Type B pancreatic cell (in vitro differentiated cells): ENCODE results near the gene SEMA4D. TPM values are rescaled to one million over a fixed set of nuclear protein-coding genes. Genes with fewer than 3 reads are reported as not detected.
A peak's percentile ranks its signal among the peaks of the same experiment; 100 is the strongest.

ENCODE experiments used
- DNase-seq: peaks from one replicate; pipeline ENCODE4 v3.0.0; 2021; ENCODE audit warnings: mixed read lengths; ENCODE audit not compliant: unreplicated experiment; ENCODE audit errors: extremely low spot score
- H3K27ac Mint-ChIP-seq: 2 replicates; pipeline ENCODE4 v1.8.0; 2021; ENCODE audit warnings: mild to moderate bottlenecking, mixed read lengths
- H3K27me3 Mint-ChIP-seq: 2 replicates; pipeline ENCODE4 v1.8.0; 2021; ENCODE audit warnings: mixed read lengths
- H3K36me3 Mint-ChIP-seq: 2 replicates; pipeline ENCODE4 v1.8.0; 2021; ENCODE audit warnings: mixed read lengths
- H3K4me1 Mint-ChIP-seq: one replicate; pipeline ENCODE4 v1.8.0; 2021; ENCODE audit warnings: mixed read lengths; ENCODE audit not compliant: unreplicated experiment
- H3K4me3 Mint-ChIP-seq: 2 replicates; pipeline ENCODE4 v1.8.0; 2021; ENCODE audit warnings: mild to moderate bottlenecking, mixed read lengths
- H3K9me3 Mint-ChIP-seq: 2 replicates; pipeline ENCODE4 v1.8.0; 2021; ENCODE audit warnings: mixed read lengths
- total RNA-seq: library from RNA; stranded (reverse); gene quantifications from 2 replicates; pipeline ENCODE4 v1.2.1, GENCODE V29; 2021; ENCODE audit warnings: low replicate concordance
- TF ChIP-seq, protein P1 (sequence below): fragments of 200-600 bp; sonication (generic); conservative IDR thresholded peaks from 2 replicates; pipeline ENCODE4 v1.5.0; 2021; ENCODE audit warnings: antibody characterized with exemption, mild to moderate bottlenecking

The SEMA4D gene
- total RNA-seq, 1 donor from 2014 or later, result 32.3 TPM

DNA sequence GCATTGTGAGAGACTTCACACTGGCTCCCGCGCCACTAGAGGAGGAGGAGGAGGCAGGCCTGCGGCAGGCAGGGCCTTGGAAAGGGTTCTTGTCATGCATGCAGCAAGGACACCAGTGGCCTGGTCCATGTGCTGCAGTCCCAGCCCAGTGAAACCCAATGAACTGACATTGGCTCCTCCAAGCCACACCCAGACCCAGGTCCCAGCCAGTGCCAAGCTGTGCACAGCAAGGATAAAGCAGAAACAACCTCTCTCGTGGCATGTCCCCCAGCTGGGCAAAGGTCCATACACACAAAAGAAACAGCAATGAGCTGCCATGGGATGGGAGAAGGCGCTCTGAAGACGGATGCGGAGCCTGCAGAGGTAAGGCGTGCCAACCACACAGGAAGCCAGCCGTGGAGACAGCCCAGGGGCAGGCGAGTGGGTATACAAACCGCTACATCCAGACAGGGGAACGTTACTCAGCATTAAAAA, 89.2 kb downstream of the SEMA4D start:
- no peak overlapping the region for H3K4me3 Mint-ChIP-seq
- TF ChIP-seq, protein P1, sequence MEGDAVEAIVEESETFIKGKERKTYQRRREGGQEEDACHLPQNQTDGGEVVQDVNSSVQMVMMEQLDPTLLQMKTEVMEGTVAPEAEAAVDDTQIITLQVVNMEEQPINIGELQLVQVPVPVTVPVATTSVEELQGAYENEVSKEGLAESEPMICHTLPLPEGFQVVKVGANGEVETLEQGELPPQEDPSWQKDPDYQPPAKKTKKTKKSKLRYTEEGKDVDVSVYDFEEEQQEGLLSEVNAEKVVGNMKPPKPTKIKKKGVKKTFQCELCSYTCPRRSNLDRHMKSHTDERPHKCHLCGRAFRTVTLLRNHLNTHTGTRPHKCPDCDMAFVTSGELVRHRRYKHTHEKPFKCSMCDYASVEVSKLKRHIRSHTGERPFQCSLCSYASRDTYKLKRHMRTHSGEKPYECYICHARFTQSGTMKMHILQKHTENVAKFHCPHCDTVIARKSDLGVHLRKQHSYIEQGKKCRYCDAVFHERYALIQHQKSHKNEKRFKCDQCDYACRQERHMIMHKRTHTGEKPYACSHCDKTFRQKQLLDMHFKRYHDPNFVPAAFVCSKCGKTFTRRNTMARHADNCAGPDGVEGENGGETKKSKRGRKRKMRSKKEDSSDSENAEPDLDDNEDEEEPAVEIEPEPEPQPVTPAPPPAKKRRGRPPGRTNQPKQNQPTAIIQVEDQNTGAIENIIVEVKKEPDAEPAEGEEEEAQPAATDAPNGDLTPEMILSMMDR, result no peak
- H3K27ac Mint-ChIP-seq, result no peak overlapping the region
- H3K9me3 Mint-ChIP-seq, result peaks cover 5% of the 10 kb centered on the region
- H3K4me1 Mint-ChIP-seq, result peaks cover 32% of the 10 kb centered on the region
- H3K36me3 Mint-ChIP-seq, result peaks cover 17% of the 10 kb centered on the region
- H3K27me3 Mint-ChIP-seq, result no peaks in the 10 kb centered on the region
- no peak for DNase-seq

DNA sequence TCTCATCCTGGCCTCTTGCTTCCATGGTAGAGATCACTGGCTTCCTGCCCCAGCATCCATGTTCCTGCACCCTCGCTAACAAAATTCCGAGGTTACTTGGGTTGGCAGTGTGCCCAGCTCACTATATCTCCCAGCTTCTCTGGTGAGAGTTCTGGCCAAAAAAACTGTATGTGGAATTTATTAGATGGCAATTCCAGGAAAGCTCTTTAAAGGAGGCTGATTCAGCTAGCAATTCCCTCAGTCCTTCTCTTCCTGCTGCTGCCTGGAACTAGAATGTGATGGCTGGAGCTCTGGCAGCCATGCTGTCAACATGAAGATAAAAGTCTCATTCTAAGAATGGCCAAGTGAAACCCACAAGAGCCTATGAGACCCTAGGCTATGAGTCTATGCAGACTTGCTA, 90.8 kb downstream of the SEMA4D start:
- TF ChIP-seq, protein P1, result no peak
- Mint-ChIP-seq H3K9me3 (peaks cover 5% of the 10 kb centered on the region), H3K4me3 (no peak overlapping the region), H3K27me3 (no peaks in the 10 kb centered on the region), H3K4me1 (peaks cover 20% of the 10 kb centered on the region), H3K27ac (no peak overlapping the region), H3K36me3 (peaks cover 17% of the 10 kb centered on the region)
- DNase-seq, result no peak

DNA sequence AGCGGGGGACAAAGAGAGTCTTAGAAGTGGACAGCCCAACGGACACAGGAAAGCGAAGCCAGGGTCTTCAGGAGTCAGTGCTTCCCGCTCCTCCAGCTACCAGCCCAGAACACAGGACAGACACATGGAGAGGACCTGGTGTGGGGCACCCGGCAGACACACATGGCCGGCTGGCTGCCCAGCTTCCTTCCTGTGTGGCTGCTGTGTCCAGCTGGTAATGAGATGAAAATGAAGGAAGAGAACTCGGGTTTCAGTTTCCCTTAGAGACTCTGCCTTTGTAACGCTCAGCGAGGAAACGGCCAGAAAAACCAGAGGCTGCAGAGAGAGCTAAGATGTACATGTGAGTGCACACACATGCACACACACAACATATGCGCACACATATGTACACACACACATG, 92.1 kb downstream of the SEMA4D start:
- H3K4me1 Mint-ChIP-seq, result peaks cover 11% of the 10 kb centered on the region
- no peak for DNase-seq
- H3K27me3 Mint-ChIP-seq, result no peaks in the 10 kb centered on the region
- peaks cover 16% of the 10 kb centered on the region for H3K36me3 Mint-ChIP-seq
- H3K4me3 Mint-ChIP-seq, result no peak overlapping the region
- H3K27ac Mint-ChIP-seq, result peak overlapping the region; percentile 26
- H3K9me3 Mint-ChIP-seq, result peaks cover 5% of the 10 kb centered on the region
- TF ChIP-seq, protein P1, result no peak

DNA sequence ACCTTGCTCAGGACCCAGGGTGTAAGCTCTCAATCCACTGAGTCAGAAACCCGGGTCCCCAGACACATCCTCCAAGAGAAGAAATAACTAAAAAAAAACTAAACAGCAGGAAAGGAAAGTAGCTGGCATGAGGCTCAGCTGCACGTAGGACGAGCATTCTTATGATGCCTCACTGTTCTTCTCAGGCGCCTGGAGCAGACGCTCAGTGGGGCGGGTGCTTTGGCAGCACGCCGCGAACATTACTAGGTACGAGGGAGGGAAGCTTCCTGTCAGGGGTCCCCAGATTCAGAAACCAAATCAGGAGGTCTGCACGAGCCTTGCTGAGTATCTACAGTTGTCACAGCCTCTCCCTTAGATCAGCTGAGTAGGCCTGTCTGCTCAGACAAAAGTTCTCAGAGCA, 93.8 kb downstream of the SEMA4D start:
- peaks cover 9% of the 10 kb centered on the region for H3K4me1 Mint-ChIP-seq
- H3K4me3 Mint-ChIP-seq, result no peak overlapping the region
- no peak overlapping the region for H3K27ac Mint-ChIP-seq
- H3K9me3 Mint-ChIP-seq, result peaks cover 5% of the 10 kb centered on the region
- peaks cover 14% of the 10 kb centered on the region for H3K36me3 Mint-ChIP-seq
- no peaks in the 10 kb centered on the region for H3K27me3 Mint-ChIP-seq
- DNase-seq, result no peak
- TF ChIP-seq, protein P1, result no peak

DNA sequence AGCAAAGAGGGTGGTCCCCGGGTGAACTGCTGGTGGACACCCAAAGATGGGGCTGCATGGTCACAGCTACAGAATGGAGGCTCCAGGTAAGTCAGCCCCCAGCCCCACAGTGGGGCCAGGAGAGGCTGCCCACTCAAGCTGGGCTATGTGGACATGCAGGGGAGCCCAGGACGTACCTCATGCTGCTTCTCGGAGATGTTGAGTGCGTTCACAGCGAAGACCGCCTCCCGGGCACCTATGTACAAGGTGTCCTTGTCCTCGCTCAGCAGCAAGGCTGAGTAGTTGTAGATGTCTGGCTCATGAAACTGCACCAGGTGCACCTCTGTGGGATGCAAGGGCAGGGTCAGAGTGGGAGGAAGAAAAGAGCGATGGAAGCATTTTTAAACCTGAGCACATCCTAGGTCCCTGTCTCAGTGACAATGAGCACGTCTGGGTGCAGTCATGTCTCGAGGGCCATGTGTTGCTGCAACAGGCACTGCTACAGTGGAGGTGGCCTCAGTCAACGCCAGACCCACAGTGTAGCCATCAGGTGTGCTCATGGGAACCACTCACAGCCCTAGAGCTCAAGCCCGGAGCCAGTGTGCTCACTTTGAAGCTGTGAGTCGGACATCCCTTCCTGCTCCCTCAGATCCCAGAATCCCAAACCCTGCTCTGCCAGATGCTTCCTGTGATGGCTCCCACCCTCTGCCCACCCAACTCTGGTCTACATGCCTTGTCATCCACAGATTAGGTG, 95.1 kb downstream of the SEMA4D start:
- Mint-ChIP-seq H3K27me3 (no peaks in the 10 kb centered on the region), H3K9me3 (peaks cover 5% of the 10 kb centered on the region), H3K4me1 (peaks cover 9% of the 10 kb centered on the region), H3K27ac (no peak overlapping the region), H3K36me3 (peaks cover 14% of the 10 kb centered on the region), H3K4me3 (no peak overlapping the region)
- TF ChIP-seq, protein P1, result no peak
- DNase-seq, result no peak
